HepG2 (cell line): Measurements from ENCODE around the gene GNAS.

Experiments used
- CSRNP1 ChIP-seq: sonication (generic); formaldehyde crosslinking; IDR thresholded peaks from 2 replicates; pipeline ENCODE4 v1.8.1; 2023; ENCODE audit warnings: mild to moderate bottlenecking, missing genetic modification reagents
- E2F1 ChIP-seq: sonication (generic); formaldehyde crosslinking; IDR thresholded peaks from 2 replicates; pipeline ENCODE4 v1.5.0; 2020; ENCODE audit warnings: missing genetic modification reagents
- PBX2 ChIP-seq: IDR thresholded peaks from 2 replicates; pipeline ENCODE4 v1.6.1; 2016; ENCODE audit warnings: control low read depth
- SMAD3 ChIP-seq: sonication (generic); formaldehyde crosslinking; IDR thresholded peaks from 2 replicates; pipeline ENCODE4 v1.4.0; 2020; ENCODE audit warnings: missing genetic modification reagents

- TF ChIP-seq E2F1 (CRISPR knock-in tag) = no peak
- no peak for TF ChIP-seq PBX2 (CRISPR knock-in tag)
- TF ChIP-seq CSRNP1 = no peak
- no peak for TF ChIP-seq SMAD3 (CRISPR knock-in tag)
Measured at GRCh38 chr20:58851969-58852458, 502 bp upstream of the GNAS start.
